HG03469 (cell line): ENCODE data around the gene GRIK1.

Source experiments
- ATAC-seq: cut with Tn5 transposase; IDR thresholded peaks from one replicate; pipeline ENCODE4 v1.9.1; 2021; ENCODE audit warnings: mild to moderate bottlenecking, moderate library complexity, moderate number of reproducible peaks; ENCODE audit not compliant: unreplicated experiment

Gene GRIK1

DNA sequence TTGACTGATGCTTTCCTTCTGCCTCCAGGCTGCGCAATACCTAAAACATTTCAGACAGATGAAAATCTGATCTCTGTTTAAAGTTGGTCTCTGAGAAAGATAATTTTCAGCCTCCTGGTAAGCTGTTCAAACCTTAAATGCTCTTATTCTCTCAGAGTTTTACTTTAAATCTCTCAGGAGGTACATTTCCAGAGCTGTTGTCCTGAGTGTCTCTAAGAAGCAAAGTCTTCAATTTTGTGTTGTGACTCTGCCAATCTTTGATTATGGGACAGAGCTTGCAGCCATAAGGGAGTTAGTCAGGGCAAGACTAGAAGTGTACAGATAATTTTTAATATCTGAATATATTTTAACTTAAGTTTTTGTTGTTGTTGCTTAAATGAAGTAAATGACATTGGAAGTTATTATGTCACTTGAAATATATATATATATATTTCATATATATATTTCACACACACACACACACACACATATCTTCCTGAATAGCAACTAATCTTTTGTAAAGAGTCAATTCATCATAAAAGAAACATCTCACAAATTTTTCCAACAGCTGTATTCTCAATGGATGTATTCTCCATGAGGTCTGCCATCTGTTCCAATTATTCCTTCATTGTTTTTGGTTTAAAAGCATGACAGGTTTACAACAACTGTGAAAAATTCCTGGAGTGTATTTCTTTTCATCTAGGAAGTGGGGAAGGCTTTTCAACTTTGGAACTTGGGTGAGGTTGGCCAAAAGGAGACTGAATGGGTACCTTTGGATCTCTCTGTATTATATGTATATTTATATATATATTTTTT, 381.7 kb downstream of the GRIK1 start:
- ATAC-seq = no peak

DNA sequence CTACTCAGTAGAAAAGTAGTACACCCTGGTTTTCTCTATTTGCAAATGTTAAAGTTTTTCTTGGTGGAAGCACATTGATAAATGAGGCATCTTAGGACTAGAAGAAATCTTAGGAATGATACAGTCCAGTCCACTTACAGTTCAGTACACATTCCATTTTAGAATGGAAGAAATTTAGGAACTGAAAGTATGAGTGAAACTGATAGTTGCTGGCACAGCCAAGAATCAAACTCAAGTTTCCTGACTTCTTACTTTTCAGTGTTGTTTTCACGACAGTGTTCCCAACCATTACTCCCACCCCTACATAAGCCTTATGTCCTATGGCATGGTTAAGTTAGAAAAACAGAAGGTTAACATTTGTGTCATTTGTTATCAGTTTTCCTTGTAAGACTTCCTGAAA, 382.6 kb downstream of the GRIK1 start:
- ATAC-seq = no peak

DNA sequence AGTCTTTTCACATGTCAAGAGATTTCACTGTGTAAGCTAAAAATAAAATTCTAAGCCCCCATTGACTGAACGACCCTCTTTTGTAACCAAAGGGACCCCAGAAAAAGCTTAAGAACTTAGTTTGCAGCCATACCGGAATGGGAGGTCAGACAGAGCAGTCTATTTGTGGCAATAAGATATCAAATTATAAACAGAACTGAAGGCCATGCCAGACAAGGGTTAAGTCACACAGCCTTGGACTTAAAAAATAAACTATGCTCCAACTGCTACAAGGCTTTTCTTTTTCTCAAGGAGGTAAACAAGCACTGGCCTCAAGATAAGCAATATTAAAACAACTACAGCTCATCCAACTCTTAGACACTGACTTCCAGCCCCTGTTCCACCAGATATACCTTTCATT, 384.2 kb downstream of the GRIK1 start:
- ATAC-seq = no peak

DNA sequence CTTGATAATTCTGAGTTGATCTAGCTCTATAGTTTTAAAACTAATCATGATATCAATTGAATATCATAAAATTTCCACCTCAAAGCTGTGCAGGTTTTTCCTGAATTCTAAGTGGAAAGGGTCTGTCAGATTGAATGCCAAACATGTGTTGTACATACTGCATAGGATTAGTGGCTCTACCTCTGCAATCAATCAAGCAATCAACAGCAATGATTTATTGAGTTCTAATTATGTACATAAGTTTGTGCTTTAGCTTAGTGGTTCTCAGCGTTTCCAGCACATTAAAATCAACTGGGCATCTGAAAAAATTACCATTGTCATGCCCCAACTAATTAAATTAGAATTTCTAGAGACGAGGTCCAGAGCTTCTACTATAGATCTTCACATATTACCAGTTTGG, 389.6 kb downstream of the GRIK1 start:
- ATAC-seq = no peak

DNA sequence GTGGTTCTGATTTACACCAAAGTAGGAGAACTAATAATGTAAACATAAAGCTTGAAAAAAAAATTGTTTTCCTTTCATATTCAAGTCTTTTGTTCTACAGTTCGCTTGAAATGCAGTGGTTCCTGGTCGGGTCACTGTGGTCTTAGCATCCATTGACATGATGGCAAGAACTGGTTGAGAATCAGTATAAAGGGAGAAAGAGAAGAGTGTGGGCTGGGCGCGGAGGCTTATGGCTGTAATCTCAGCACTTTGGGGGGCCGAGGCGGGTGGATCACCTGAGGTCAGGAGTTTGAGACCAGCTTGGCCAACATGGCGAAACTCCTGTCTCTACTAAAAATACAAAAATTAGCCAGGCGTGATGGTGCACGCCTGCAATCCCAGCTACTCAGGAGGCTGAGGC, 390.2 kb downstream of the GRIK1 start:
- ATAC-seq = no peak

DNA sequence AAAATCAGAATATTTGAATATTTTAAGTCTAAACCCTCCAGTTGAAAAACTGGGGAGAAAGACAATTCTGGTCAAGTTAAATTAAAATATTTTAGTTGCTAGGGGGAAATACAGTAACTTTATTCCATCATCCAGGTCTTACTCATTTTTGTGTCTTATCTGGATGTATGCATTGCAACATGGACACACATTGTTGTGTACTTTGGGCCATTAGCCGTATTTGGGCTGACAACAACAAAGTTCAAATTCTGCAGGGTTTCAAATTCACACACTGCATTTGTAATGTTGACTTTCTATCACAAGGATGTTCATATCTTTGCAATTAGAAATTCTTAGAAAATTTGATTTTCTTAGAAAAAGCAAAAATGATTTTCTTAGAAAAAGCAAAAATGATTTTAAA, 391.8 kb downstream of the GRIK1 start:
- no peak for ATAC-seq

DNA sequence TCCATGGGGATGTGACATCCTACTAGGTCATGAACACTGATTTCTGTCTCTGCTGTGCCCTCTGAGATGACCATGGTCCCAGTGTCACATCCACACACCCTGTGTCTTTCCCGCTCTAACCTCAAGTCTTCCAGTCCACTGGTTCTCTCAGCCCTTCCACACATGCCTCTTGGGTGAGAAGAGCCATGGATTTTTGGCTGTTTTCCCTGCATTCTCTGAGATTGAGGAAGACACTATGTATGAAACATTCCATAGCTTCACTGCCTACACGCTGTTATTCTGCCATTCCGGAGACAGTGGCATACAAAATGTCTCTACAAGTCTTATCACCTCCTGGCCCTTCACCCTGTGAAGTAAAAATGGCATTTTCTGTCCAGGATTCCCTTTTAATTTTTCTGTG, 393.7 kb downstream of the GRIK1 start:
- ATAC-seq = no peak

DNA sequence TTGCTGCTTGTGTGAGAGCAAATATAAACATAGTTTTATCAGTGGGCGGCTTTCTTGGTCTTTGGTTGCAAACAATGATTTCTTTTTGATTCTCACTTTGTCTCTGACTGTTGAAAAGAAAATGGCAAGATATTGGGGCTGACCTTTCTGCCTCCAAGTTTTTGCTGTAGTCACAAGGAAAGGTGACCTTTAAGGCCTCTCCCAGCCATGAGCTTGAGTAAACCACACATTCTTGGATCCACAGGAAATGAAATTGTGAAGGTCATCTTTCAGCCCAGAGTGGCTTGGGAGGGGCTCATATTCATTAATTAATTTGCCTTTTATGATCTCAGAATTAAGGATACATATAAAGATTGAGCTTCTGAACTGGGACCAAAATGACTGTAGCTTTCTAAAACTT, 399.5 kb downstream of the GRIK1 start:
- no peak for ATAC-seq

DNA sequence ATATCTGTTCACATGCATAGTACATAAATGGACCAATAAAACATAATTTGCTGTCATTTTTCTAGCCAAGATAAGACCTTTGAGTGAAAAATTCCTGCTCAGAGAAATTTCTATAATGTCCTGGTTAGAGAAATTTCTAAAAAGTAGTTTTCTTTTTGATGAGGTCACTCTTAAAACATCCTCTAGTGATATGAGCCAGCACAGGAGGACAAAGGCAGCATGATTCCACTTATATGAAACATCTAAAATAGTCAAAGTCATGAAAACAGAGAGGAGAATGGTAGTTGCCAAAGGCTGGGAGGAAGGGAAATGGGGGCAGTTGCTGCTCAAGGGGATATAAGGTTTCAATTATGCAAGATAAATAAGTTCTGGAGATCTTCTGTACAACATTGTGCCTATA, 401.7 kb downstream of the GRIK1 start:
- no peak for ATAC-seq

DNA sequence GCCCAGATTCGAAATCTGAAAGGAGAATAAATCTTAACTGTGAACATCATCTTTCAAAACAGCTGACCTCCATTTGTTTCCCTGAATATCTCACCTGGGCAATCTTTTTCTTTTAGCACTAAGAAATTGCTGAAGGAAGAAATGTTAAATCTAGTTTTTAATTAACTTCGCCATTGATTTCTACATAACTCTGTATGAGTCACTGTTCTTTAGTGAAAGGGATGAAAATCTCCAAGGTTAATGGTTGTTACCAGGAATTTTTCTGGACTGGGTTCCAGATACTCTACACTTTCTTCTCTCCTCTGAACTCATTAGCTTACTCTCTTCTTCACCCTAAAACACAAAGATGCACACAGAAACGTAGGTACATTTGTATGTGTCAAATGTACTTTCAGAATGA, 405.3 kb downstream of the GRIK1 start:
- ATAC-seq = no peak

DNA sequence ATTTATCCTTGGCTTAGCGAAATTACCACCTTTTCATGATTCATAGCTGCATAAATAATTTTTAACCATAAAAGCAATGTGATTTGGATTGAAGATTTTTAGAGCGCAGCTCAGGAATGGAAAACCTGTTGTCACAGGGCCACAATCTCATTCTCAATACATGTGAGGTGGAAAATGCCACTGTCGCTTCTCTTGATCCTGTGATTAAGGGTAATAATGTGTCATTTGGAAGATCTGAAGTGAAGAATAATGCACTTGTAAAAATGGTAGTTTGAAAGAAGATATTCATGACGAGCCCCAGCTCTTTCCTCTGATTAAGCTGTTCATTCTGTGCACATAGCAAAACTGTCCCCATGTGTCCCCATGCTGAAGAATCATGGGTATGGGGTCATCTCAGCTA, 410.7 kb downstream of the GRIK1 start:
- no peak for ATAC-seq

DNA sequence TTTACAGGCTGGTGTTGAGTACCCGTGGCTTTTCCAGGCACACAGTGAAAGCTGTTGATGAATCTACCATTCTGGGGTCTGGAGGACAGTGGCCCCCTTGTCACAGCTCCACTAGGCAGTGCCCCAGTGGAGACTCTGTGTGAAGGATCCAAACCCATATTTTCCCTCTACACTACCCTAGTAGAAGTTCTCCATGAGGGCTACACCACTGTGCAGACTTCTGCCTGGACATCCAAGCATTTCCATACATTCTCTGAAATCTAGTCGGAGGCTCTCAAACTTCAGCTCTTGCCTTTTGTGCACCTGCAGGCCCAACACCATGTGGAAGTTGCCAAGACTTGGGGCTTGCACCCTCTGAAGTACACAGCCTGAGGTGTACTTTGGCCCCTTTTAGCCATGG, 413.3 kb downstream of the GRIK1 start:
- no peak for ATAC-seq

DNA sequence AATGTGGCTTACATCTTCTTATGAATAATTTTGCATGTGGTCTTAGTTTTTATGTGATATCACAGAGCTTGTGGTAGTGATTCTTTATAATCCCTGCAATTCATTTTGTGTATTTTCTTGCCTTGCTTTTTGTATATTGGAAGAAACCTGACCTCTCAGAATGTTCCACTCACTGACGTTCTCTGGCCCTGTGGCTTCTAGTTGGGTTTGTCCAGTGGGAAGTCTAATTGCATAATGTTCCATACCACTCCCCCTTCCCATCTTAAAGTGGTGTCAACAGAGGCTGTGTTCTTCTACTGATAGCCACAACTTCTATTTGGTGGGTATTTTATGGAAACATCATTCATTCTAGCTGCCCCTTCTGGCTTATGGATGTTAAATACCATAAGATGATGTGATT, 415.7 kb downstream of the GRIK1 start:
- no peak for ATAC-seq

DNA sequence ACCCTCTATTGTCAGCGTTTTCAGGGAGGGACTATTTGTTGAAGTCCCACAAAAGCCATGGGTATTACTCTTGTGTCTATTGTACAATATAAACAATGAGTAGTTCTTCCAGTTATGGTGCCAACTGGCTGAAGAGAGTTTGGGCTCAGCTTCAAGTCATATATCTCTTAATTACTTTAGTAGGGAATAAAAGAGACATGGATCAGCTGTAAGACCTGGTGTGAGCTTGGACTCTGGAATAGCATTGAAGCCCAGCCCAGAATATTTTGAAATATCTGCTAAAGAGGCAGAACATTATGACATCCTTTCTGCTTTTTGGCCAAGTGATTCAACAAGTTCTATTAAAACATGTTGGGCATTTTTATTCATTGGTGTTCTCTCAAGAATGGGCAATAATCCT, 416.1 kb downstream of the GRIK1 start:
- no peak for ATAC-seq

DNA sequence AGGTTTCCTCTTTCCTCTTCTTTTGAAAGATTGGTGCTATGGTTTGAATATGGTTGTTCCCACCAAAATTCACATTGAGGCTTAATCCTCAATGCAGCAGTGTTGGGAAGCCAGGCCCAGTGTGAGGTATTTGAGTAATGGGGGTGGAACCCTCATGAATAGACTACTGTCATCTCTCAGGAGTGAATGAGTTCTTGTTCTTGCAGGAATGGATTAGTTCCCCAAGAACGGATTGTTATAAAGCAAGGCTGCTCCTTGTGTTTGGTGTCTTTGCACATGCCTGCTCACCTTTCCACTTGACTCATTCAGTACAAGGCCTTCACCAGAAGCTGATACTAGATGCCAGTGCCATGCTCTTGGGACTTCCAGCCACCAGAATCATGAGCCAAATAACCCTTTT, 417.9 kb downstream of the GRIK1 start:
- no peak for ATAC-seq

DNA sequence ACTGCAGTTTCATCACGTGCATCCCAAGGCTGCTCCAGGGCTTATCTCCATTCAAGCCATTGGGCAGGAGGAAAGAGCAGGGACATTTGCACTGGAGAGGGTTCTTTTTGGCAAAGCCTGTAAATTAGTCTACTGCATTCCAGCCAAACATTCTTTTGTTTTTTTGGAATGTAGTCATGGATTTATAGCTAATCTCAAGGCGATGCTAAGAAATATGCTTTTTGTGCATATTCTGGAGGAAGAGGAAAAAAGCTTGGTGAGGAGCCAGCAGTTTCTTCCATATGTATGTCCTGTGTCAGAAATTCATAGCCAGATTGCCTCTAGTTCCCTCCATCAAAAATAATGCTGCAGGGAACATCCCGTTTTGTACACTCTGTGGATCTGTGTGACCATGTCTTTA, 419.6 kb downstream of the GRIK1 start:
- ATAC-seq = no peak

DNA sequence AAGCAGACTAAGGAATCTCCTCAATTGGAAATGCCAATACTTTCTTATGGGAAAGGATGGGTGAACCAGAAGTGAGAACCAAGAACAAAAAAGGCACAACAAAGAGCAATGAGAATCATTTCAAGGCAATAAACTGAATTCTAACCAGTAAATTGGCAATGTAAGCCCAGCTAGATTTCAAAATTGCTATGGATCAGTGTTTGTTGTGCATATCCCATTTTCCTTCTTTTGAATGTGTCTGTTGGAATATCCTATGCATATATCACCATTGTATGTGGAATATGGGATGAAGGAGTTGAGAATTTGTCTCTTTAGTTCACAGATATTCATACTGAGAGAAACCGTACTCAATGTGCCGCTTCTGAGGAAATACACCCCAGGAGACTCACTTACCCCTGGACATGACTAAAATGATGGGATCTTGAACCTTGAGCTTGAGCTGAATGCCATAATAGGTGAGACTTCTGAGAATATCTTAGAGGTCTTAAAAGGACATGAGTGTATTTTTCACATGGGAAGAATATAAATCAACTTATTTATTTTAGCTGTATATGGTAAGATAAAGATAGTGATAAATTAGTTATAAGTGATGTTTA, 425.0 kb downstream of the GRIK1 start:
- no peak for ATAC-seq

DNA sequence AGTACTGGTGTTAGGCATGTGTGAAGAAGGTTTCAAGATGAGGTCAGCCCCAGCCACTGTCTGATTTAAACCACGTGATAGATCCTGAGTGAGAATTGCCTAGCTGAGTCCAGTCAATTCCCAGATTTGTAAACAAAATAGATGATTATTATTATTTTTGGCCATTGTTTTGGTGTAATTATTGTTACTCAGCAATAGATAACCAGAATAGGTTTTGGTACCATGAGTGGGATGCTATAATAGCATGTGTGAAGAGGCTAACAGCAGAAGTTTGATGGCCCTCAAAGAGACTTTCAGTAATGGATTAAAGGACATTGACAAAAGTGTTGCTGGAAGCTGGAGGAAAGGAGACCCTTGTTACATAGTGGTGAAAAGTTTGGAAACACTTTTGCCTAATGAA, 426.3 kb downstream of the GRIK1 start:
- no peak for ATAC-seq

DNA sequence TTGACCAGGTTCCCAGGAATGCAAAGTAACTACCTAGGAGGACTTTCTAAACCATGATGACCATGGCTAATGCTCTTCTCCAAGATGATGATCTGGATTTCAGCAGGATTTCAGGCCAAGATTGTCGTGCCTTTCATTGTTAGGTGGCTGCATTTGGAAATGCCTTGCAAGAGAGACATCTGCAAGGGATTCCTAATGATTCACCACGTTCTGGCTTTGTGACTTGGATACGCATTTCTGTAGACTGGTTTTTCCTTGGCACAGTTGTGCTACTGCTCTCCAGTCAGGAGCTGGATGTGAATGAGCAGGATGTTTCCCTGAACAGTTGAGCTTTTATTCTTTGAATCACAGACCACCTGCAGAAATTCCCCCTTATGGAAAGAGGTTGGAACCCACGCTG, 428.7 kb downstream of the GRIK1 start:
- no peak for ATAC-seq

DNA sequence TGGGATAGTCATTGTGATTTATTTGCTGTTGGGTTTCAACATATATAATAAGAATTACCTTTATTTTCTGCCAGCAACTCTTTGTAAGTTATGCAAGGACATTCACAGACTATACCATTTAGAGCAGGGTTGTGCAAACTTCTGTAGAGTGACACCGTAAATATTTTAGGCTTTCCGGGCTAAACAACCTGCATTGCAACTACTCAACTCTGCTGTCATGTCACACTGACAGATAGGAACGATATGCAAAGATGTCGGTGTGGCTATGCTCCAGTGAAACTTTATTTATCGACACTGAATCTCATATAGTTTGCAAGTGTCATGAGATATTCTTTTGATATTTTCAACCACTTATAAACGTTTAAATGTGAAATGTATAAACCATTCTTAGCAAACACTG, 430.7 kb downstream of the GRIK1 start:
- ATAC-seq = no peak

DNA sequence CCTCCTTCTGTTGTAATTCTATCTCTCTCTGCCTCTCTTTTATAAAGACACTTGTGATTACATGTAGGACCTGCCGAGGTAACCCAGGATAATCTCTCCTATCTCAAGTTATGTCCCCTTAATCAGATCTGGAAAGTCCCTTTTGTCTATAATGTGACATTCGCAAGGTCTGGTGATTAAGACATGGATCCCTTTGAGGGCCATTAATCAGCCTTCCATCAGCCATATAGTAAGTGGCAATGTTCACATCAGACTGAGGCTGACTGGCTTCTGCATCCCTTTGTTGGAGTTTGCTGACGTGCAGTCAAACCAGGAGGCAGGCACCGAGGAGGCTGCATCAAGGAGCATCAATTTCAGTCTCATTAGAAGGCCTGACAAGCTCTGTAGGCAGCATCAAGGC, 431.5 kb downstream of the GRIK1 start:
- no peak for ATAC-seq

DNA sequence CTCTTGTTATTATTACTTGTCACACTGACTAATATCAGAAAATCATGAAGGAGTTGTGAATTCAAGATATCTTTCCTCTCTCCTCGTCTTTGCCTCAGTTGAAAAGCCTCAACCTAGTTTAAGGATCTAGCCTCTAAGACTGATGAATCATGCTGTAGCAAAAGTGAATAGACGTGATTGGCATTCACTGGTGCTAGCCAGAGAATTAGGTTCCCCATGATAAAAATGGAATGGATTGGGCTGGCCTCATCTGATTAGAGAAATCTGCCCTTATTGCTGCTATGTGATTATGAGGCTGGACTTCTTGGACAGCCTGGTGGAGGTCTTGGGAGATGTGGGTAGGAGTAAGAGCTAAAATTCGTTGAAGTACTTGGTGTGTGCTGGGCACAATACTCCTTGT, 432.8 kb downstream of the GRIK1 start:
- no peak for ATAC-seq

DNA sequence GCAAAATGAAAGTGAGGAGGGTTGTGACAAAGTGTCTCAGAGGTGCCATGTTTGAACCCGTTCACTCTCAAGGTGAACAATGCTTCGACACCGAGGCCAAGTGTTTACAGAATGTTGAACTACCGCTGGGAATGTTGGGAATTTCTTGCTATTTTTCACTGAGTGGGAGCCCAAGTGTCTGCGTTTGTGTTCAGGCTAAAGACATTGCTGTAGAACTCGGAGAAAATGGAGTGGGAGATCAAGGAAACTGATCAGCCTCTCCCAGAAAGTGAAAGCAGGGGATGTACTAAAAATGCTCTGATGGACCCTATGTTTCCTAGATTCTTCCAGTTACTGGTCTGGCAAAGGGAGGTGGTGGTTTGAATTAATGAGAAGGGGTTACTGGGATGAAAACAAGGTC, 433.6 kb downstream of the GRIK1 start:
- ATAC-seq = no peak
